Fibroblast of pulmonary artery (primary cell): ENCODE measurements around the gene SERTAD1.

Source experiments
- DNase-seq: peaks from one replicate; pipeline ENCODE4 v3.0.0-alpha.2; 2010; ENCODE audit warnings: low read depth
- H3K4me3 ChIP-seq: replicated peaks from 2 replicates; pipeline ENCODE4 v1.5.1; 2011; ENCODE audit warnings: low read depth, mild to moderate bottlenecking, control low read depth, low read length, moderate library complexity
- TF ChIP-seq, protein P1 (sequence below): IDR thresholded peaks from 2 replicates; pipeline ENCODE4 v1.5.1; 2011; ENCODE audit warnings: mild to moderate bottlenecking, control low read depth, low read length, inconsistent platforms; ENCODE audit errors: missing control alignments

The SERTAD1 gene

DNA sequence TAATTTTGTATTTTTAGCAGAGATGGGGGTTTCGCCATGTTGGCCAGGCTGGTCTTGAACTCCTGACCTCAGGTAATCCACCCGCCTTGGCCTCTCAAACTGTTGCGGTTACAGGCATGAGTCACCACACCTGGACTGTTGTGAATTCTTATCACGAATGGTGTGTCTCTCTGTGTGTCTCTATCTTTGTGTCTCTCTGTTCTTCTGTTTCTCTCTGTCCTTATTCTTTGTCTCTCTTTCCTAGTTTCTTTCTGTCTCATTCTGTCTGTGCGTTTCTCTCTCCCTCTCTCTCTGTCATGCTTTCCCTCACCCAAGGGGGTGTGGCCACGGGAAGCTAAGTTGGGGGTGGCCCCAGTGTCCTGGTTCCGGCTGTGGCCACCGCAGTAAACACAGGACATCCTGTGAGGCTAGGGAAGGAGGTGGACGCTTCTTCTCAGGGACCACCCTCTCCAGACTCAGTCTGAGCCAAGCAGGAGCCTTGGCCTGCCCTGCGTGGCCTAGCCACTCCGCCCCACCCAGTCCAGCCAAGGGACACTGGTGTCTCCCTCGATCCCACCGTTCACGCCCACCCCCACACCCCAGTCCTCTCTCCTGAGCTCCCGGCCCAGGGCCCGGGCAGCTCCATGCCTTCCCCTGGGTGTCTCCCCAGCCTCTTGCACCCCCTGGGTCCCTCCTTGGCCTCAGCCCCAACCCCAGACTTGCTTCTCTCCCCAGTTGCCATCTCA, 8.7 kb downstream of the SERTAD1 start:
- peak; percentile 20 for DNase-seq
- no peak overlapping the region for H3K4me3 ChIP-seq
- TF ChIP-seq, protein P1, sequence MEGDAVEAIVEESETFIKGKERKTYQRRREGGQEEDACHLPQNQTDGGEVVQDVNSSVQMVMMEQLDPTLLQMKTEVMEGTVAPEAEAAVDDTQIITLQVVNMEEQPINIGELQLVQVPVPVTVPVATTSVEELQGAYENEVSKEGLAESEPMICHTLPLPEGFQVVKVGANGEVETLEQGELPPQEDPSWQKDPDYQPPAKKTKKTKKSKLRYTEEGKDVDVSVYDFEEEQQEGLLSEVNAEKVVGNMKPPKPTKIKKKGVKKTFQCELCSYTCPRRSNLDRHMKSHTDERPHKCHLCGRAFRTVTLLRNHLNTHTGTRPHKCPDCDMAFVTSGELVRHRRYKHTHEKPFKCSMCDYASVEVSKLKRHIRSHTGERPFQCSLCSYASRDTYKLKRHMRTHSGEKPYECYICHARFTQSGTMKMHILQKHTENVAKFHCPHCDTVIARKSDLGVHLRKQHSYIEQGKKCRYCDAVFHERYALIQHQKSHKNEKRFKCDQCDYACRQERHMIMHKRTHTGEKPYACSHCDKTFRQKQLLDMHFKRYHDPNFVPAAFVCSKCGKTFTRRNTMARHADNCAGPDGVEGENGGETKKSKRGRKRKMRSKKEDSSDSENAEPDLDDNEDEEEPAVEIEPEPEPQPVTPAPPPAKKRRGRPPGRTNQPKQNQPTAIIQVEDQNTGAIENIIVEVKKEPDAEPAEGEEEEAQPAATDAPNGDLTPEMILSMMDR, result no peak

DNA sequence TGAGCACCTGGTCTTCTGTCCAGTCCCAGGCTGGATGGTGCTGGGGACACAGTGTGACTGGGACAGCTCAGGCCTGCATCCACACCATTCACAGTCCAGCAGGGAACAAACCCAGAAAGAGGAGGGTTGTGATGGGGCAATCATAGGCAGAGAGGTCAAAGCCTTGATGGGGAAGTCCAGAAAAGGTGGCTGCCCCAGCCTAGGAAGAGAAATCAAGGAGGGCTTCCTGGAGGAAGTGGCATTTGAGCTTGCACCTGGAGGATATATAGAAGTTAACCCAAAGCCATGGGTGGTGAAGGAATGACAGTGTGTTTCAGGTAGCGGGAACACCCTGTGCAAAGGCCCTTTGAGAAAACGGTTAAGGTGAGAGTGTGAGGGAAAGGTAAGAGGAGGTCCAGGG, 10.0 kb downstream of the SERTAD1 start:
- TF ChIP-seq, protein P1, result no peak
- no peak for DNase-seq
- no peak overlapping the region for H3K4me3 ChIP-seq

DNA sequence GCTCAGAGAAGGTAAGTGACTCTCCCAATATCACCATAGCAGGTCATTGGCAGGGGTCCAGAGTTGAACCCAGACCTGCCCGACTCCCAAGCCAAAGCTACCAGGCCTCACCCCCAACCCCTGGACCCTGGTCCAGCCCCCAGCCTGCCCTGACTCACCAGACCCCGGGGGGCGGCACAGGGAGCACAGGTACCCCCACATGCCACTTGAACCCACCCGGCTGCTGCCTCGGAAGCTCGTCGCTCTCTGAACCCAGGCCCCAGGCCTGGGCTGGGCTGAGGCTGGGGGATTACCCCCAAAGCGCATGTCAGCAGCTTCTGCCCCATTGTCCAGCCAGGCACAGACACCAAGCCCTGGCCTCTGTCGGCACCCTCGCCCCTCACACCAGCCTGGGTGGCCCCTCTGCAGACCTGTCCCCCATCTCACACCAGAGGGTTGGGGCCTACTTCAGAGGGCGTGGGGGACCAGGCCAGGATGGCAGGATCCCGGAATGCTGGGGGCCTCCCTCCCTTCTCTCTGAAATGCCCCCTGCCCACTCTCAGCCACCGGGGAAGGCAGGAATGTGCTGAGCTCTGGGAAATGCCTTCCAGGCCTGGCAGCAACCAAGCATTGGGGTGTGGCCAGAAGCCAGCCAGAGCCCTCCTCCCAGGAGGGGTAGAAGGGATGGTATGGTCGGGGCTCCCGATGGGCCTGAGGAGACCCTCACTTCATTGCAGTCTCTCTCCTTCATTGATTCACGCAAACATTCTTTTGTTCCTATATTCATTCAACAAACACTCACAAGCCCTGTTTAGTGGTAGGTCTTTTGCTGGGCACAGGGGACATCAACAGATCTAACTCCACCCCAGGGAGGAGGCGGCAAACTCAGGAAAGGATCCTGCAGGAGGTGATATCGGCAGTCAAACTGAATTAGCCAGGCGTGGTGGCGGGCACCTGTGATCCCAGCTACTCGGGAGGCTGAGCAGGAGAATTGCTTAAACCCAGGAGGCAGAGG, 11.0 kb downstream of the SERTAD1 start:
- H3K4me3 ChIP-seq, result no peak overlapping the region
- TF ChIP-seq, protein P1, result no peak
- DNase-seq, result no peak

DNA sequence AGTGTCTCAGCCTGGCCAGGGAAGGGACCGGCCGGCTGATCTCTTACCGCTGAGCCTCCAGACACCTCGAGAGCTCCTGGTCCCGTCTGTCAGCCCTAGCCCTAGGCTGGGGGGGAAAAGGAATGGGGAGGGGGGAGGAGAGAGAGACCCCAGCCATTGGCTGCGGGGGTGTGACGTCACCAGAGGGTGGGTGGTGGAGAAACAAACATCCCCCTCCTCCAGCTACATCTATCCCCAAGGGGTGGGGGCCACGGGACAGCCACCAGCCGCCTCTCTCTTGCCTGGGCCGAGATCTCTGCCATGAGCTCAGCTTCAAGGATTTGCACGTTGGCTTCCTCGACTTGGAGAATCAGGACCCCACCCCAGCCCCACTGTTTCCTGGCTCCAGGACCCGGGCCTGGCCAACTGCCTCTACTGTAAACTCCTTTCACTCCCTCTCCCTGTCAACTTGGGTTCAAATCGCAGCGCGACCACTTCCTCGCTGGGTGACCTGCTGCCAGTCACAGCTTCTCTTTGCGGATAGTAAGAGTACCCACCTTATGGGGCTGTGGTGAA, 12.4 kb downstream of the SERTAD1 start, which contains the start of gene PRX:
Gene PRX, minus strand, starts transcription at position 88 of the 555 bp plus-strand sequence. CDS start 5,446 bp downstream, outside the sequence.
- TF ChIP-seq, protein P1, result no peak
- no peak within 1 kb of the TSS for H3K4me3 ChIP-seq
- no peak for DNase-seq

DNA sequence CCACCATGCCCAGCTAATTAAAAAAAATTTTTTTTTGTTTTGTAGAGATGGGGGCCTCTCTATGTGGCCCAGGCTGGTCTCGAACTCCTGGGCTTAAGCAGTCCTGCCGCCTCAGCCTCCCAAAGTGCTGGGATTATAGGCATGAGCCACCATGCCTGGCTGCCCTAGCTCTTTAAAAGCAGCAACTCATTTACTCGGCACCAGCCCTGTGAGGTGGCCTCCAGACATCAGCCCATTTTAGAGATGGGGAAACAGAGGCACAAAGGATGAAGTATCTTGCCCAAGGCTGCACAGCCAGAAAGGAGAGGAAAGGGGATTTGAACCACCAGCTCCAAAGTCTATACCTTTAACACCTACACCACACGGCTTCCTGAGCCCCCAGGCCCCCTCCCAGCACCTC, 12.9 kb downstream of the SERTAD1 start:
- H3K4me3 ChIP-seq, result no peak overlapping the region
- TF ChIP-seq, protein P1, result no peak
- DNase-seq, result no peak

DNA sequence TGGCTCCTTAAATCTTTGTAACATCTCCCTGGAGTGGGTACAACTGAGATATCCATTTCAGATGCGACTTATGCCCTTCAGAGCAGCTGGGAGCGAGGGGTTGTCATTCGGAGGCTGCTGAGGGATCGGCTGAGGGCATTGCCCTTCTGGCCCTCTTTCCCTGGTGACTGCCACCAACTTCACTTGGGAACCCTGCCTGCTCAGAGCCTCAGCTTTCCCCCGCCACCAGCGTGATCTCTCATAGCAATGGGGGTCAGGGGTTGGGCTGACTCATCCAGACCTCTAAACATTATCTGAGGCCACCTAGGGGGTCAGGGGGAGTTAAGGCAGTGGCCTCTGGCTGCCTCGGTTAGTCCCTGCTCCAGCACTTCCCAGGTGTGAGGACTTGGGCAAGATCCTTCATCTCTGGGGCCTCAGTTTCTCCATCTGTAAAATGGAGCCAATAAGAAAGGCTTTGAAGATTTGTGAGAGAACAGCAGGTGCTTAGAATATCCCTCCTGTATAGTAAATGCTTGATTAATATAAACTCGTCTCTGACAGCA, 13.8 kb downstream of the SERTAD1 start:
- TF ChIP-seq, protein P1, result no peak
- no peak overlapping the region for H3K4me3 ChIP-seq
- DNase-seq, result no peak
